GM19455 (cell line): Measurements from ENCODE around the gene DNAH3.
"Not testable (repeated sequence)": the region's sequence is repeated elsewhere in the genome, so short reads cannot be mapped to it uniquely, and the experiment has no call there.

Experiments
- ATAC-seq: cut with Tn5 transposase; IDR thresholded peaks from one replicate; pipeline ENCODE4 v1.9.1; 2021; ENCODE audit not compliant: unreplicated experiment

DNAH3 gene

DNA sequence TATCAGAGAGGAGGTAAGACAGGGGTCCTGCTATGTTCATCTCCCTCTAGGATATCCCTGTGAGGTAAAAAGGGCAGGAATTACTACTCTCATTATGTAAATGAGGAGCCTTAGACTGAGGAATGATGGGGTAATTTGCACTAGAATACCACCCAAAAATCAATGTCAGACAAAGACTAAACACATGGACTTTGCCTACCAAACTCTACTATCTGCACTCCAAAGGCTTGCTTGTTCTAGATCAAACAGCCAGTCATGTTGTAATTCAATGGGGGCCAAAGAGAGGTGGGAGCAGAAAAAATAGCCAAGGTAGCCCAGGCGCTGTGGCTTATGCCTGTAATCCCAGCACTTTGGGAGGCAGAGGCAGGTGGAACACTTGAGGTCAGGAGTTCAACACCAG is 129.3 kb downstream of the DNAH3 start:
- ATAC-seq, result no peak

DNA sequence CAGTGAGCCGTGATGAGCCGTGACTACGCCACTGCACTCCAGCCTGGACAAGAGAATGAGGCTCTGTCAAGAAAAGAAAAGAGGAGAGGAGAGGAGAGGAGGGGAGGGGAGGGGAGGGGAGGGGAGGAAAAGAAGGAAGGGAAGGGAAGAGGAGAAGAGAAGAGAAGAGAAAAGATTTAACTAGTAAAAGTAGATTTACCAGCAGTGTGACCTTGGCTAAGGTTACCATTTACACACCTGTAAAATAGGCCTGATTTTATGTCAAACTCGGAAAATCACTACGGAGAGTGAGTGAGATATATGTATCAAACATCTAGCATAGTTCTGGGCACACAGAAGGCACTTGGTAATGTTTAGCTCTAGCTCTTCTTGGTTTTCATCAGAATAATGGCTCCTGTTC is 140.8 kb downstream of the DNAH3 start:
- ATAC-seq, result no peak

DNA sequence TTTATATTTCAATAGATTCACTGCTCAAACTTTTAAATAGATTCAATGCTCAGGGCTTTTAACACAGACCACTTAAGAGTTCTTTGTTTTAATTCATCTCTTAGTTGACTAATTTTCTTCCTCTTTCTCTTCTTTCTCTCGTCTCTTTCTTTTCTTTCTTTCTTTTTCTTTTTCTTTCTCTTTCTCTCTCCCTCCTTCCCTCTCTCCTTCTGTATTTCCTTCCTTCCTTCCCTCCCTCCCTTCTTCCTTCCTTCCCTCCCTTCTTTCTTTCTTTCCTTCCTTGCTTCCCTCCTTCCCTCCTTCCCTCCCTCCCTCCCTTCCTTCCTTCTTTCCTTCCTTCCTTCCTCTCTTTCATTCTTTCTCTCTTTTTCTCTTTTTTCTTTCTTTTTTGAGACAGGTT is 145.6 kb downstream of the DNAH3 start:
- ATAC-seq, result no peak

DNA sequence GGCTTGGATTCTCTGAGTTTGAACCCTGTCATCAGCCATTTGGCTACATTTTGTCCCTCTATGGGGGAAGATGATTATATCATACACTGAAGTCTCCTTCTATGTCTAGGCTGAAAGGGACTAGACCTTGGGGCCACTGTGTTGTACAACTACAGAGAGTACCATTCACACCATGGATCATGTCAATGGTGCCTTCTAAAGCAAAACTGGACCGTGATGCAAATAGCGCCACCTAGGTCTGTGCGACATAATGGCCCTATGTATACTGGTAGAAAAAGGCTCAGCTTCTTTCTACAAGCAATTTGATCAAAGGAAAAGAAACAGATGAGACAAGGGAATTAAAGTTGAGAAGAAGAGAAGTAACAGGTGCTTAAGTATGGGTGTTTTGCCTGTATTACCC is 149.4 kb downstream of the DNAH3 start:
- ATAC-seq, result no peak

DNA sequence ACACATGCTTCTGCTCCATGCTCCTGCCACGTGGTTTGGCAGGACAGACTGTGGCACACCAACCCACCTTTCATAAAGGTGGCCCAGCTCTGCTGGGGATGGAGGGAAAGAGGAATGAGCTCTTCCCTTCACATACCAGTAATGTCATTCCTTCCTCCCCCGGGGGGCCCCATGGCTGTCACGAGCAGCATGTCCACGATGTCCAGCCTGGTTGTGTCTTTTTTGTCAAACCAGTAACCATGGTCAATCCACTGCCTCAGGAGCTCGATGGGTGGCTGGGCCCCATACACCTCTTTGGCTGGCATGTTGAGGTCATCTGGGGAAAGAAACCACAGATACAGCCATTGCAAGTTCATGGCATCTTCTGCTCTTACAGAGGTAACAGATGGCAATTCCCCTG is 153.5 kb downstream of the DNAH3 start:
- ATAC-seq, result no peak

DNA sequence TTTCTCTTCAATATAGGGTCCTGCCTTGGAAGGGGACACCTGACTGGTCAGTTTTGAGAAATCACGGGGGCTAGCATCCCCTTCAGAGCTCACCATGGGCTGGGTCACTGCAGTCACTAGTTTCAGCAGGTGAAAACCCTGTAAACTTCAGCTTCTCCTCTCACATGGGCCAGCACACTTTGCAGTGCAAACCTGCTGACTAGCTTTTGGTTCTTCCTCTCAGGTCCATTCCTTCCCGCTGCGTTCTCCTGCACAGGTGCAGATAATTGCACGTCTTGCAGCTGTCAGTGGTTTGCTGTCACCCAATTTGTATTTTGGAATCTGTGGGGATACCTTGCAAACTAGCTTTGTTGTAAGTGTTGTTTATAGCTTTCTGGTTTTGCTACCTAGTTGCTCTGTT is 154.9 kb downstream of the DNAH3 start:
- no peak for ATAC-seq

DNA sequence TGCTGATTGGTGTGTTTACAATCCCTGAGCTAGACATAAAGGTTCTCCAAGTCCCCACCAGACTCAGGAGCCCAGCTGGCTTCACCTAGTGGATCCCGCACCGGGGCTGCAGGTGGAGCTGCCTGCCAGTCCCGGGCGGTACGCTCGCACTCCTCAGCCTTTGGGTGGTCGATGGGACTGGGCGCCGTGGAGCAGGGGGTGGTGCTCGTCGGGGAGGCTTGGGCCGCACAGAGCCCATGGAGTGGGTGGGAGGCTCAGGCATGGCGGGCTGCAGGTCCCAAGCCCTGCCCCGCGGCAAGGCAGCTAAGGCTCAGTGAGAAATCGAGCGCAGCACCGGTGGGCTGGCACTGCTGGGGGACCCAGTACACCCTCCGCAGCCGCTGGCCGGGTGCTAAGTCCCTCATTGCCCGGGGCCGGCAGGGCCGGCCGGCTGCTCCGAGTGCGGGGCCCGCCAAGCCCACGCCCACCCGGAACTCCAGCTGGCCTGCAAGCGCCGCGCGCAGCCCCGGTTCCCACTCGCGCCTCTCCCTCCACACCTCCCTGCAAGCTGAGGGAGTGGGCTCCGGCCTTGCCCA is 161.1 kb downstream of the DNAH3 start:
- ATAC-seq, result not testable (repeated sequence)

DNA sequence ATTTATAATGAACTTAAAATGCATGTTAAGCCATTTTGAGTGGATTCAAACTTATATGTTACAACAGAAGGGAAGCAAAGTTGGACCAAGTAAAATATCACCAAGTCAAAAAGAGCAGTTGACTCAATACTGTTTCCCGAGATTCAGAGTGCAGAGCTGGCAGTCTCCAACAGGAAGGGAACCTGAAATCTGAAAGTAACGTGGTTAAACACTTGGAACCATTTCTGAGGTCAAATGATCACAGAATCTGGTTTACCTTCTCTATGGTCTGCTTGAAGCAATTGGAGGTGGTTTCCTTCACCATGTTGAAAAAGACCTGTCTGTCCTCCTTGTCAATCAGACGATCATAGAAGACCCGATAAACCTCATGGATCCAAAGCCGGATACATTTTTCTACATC is 163.6 kb downstream of the DNAH3 start:
- no peak for ATAC-seq

DNA sequence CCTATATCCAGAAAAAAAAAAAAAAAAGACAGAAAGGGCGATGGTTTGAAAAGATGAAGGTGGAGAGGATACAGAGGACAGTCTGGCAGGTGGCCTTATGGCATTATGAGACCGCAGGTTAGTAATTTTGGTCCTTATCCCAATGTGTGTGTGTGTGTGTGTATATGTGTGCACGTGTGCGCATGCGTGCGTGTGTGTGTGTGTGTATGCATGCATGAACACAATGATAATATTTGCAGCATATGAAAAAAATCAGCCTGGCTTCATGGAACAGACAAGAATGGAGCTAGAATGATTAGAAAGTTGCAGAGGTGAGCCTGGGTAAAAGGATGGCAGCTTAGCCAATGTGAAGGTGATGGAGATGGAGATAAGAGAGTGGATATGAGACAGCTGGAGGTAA is 166.6 kb downstream of the DNAH3 start:
- ATAC-seq, result no peak

DNA sequence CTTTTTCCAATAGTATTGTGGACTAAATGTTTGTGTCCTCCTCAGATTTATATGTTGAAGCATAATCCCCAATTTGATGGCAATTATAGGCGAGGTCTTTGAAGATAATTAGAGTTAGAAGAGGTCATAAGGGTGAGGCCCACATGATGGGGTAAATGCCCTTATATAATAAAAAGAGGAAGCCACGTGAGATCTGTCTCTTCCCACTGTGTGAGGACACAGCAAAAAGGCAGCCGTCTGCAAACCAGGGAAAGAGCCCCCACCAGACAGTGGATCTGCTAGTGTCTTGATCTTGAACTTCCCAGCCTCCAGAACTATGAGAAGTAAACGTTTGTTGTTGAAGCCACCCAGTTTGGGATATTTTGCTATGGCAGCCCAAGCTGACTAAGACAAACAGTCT is 174.1 kb downstream of the DNAH3 start:
- no peak for ATAC-seq

DNA sequence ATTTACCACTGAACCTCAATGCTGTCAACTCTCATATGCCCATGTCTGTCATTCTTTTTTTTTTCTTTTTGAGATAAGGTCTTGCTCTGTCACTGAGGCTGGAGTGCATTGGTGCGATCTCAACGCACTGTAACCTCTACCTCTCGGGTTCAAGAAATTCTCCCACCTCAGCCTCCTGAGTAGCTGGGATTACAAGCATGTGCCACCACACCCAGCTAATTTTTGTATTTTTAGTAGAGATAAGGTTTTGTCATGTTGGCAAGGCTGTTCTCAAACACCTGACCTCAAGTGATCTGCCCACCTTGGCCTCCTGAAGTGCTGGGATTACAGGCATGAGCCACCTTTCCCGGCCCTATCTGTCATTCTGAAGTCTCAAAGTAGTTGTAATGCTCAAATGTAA is 177.4 kb downstream of the DNAH3 start:
- ATAC-seq, result not testable (repeated sequence)

DNA sequence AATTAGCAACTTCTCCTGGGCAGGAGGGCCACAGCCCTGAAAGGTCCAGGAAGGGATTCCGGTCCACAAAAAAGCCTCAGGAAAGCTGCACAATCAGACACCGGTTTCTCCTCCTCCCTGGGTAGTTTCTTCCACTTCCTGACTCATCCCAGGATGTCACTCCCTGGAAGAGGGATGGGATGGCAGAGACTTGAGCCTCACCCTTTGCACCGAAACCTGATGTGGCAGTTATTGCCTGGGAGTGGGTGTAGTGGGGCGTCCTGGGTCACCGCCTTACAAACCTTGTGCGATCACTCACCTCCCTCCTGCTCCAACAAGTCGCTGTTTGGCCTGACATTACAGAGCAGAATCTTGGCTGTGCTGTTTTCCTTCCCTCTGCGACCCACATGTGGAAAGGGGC is 179.2 kb downstream of the DNAH3 start:
- ATAC-seq, result no peak

DNA sequence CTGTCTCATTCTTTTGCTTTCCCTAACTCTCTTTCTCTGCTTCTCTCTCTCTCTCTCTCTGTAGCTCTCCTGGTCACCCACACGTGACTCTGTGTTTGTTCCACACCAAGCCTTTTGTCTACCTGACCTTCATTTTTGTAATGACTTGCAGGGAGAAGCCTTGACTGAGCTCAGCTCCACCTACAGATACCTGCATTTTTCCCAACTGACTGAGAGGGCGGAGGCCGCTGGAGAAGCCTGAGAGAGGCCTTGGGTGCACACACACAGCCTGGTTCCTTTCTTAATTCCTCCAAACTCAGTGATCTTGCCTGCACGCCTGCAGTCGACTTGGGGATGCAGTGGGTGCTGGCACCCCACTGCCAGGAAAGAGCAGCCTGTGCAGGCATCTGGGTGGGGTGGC is 181.3 kb downstream of the DNAH3 start:
- ATAC-seq, result no peak

DNA sequence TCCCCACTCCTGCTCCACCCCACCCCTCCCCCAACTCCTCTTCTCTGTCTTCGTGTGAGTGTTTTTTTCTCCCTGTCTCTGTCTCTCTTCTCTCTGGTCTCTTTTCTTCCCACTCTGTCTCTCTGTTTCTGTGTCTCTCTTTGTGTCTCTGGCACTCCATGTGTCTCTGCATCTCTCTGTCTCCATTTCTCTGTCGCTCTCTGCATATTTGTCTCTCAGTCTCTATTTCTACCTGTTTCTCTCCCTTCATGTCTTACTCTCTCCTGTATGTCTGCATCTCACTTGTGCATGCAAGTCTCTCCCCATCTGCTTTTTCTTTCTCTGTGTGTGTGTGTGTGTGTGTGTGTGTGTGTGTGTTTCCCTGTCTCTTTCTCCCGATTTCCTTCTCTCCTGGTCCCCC is 181.9 kb downstream of the DNAH3 start:
- ATAC-seq, result no peak

DNA sequence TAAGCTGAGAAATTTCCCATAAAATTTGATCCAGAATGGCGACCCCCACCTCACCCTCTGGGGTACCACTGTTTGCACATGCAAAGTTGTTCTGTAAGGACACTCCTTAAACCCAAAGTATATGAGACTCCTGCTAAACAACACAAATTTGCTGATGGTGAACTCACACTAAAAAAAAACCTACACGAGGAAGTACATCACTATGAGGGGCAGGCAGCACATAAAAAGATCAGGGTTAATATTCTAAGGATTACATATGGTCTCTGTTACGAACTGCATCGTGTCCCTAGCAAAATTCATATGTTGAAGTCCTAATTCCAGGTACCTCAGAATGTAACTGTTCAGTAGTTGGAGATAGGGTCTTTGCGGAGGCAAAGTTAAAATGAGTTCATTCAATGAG is 189.7 kb downstream of the DNAH3 start:
- no peak for ATAC-seq

DNA sequence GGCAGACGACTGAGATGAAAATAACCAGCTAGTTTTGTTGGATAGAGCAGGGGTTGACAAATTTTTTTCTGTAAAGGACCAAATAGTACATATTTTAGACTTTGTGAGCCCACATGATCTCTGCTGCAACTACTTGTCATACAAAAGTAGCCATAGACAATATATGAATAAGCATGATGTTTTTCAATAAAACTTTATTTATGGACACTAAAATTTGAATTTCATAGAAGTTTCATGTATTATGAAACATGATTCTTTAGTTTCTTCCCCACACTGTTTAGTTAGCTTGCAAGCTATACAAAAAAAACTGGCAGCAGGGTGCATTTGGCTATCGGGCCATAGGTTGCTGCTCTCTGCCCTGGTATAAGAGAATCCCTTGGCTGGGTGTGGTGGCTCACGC is 193.5 kb downstream of the DNAH3 start:
- no peak for ATAC-seq

DNA sequence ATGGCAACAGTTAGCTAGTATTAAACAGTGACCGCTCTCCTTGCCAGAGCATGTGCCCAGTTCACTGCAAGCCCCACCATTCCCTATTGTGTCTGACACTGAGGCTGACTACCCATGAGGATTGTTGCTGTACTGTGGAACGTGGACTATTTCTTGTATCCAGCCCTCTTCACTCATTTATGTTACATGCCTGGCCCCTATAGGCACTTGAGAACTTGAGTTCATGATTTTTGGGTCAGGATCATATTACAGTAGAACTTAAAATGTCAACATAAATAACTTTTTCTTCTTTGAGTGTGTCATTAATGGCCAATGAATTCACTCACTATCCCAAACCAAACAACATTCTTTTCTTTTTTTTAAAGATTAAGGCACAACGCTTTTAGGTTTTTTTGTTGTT is 194.3 kb downstream of the DNAH3 start:
- no peak for ATAC-seq

DNA sequence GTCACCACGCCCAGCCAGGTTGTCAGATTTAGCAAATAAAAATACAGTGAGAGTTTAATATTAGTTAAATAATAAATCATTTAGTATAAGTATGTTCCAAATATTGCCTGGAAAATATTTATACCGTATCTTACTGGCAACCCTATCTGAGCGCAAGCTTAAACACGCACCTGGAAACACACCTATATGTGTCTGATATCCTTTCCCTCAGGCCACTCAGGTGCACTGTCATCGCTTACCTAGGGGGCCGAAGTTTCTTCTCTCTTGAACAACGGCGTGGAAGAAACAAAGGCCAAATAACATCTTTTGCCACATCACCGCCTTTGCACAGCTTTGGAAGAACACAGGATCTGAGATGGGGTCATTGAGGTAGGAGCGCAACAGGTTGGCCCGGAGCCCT is 196.1 kb downstream of the DNAH3 start:
- ATAC-seq, result no peak

DNA sequence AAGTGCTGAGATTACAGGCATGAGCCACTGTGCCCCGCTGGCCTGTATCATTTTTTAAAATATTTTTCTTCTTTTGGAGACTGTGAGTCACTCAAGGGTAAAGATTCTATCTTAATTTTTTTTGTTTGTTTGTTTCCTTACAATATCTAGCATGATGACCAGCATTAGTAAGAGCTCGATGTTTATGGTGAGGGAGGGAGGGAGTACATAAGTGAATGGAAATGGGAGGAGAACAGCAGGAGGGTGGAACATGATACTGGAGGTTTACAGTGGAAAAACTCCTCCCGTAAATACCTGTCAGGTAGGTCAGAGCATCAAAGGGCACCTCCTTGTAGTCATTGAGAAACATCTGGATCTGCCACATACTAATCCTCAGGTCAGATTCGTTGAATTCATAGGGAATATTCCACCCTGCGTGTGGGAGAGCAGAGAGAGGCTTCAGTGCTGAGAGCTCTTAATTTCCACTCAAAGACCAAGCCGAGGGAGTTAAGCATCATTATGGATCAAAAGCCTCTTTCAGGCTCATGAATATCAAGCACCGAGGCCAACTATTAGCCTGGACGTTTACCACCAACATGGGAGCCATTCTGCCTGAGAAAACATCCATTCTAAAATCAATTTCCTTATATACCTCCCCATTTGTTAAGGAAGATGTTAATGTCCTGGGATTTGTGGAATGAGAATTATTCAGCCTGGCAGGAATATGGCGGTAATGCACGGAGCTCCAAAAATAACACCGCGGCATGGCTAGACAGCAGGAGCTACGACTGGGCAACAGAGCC is 198.3 kb downstream of the DNAH3 start:
- no peak for ATAC-seq

DNA sequence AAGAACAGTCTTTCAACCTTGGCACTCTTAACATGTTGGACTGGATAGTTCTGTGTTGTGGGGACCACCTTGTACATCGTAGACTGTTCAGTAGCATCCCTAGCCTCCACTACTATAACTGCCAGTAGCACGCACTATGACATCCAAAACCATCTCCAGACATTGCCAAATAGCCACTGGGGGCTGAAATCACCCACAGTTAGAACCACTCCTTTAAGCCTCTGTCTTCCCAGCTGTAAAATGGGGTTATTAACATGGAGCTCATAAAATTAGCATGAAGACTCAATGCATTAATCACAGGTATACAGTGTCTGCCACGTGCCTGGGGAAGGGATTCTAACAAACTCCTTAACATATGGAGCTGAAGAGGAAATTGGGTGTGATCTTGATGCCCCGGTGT is 200.4 kb downstream of the DNAH3 start:
- no peak for ATAC-seq

DNA sequence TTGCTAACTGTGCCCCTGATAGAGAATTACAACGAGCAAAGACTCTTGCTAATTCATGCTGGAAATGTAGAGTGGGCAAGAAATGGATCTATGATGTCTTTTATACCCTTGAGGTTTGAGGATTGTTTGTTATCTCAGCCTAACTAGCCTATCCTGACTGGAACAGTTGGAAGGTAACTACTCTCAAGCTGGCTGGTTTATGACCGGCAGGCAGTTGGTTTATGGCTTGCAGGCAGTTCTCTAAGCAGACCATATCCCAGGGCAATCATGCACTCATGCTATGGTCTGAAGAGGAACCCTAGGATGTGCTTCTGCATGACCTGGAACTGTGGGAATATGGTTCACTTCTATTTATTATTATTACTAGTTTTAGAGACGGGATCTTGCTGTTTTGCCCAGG is 201.0 kb downstream of the DNAH3 start:
- ATAC-seq, result no peak

DNA sequence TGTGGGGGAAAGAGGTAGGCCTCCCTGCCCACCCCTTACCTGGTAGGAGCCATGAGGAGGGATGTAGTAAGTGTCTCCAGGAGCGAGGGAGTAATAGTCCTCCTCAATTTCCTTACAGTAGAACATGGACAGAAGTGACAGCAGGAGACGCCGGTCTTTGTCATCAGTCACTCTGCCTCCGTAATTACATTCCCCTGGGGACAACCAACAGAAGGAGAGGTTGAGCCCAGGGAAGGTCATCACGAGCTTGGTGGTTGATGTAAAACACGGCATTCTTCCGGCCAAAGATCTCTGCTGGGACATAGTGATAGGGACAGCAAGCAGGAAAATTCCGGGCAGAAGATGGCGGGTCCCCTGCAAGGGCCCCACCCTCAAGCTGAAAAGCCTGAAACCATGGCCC is 202.2 kb downstream of the DNAH3 start:
- ATAC-seq, result no peak

DNA sequence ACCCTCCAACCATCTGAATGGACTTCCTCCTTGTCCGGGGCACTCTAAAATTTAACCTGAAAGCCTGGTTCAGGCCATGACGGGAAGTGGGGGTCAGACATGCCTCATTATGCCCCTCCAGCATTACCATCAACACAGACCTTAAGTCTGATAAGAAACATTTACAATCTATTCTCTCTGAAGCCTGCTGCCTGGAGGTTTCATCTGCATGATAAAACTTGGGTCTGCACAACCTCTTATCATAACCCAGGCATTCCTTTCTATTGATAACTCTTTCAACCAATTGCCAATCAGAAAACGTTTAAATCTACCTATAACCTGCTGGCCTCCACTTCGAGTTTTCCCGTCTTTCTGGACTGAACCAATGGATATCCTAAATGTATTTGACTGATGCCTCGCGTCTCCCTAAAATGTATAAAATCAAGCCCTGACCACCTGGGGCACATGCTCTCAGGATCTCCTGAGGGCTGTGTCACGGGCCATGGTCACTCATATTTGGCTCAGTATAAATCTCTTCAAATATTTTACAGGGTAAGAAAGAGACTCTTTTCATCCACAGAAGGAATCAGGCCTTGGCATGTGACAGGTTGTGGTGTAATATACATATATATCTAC is 204.5 kb downstream of the DNAH3 start:
- ATAC-seq, result no peak
